ENCODE data around the gene TLDC2.
"Not testable (repeated sequence)": the region's sequence is repeated elsewhere in the genome, so short reads cannot be mapped to it uniquely, and the experiment has no call there.

The TLDC2 gene

GRCh38 chr20:36875702-36876472 lies at the start of gene TLDC2:
TLDC2 (plus strand) TSS chr20:36876138; CDS start chr20:36876175, 37 bp downstream.
- in situ Hi-C loops (cut with HindIII; ENCODE audit: low pct_ligation_motif_present, low pct_unique_long_range_greater_than_20kb, low sequenced_read_pairs) = no loop called here
- no peak for DNase-seq

- in situ Hi-C loops (cut with HindIII; ENCODE audit: low pct_ligation_motif_present, low pct_unique_long_range_greater_than_20kb, low sequenced_read_pairs) = no loop called here
- no peak for DNase-seq
Measured at GRCh38 chr20:36826554-36827244, 49.2 kb upstream of the TLDC2 start.

GRCh38 chr20:36827541-36828279 lies 48.2 kb upstream of the TLDC2 start:
- in situ Hi-C loops (cut with HindIII; ENCODE audit: low pct_ligation_motif_present, low pct_unique_long_range_greater_than_20kb, low sequenced_read_pairs) = no loop called here
- no peak for DNase-seq

GRCh38 chr20:36830791-36831691 lies 44.9 kb upstream of the TLDC2 start:
- in situ Hi-C loops (cut with HindIII; ENCODE audit: low pct_ligation_motif_present, low pct_unique_long_range_greater_than_20kb, low sequenced_read_pairs) = no loop called here
- no peak for DNase-seq

- DNase-seq = no peak
- in situ Hi-C loops (cut with HindIII; ENCODE audit: low pct_ligation_motif_present, low pct_unique_long_range_greater_than_20kb, low sequenced_read_pairs) = no loop called here
Measured at GRCh38 chr20:36832791-36833190, 43.1 kb upstream of the TLDC2 start.

- in situ Hi-C loops (cut with HindIII; ENCODE audit: low pct_ligation_motif_present, low pct_unique_long_range_greater_than_20kb, low sequenced_read_pairs) = no loop called here
- DNase-seq = no peak
Measured at GRCh38 chr20:36833275-36834020, 42.5 kb upstream of the TLDC2 start.

GRCh38 chr20:36835025-36835424 lies 40.9 kb upstream of the TLDC2 start:
- no peak for DNase-seq
- in situ Hi-C loops (cut with HindIII; ENCODE audit: low pct_ligation_motif_present, low pct_unique_long_range_greater_than_20kb, low sequenced_read_pairs) = no loop called here

DNA sequence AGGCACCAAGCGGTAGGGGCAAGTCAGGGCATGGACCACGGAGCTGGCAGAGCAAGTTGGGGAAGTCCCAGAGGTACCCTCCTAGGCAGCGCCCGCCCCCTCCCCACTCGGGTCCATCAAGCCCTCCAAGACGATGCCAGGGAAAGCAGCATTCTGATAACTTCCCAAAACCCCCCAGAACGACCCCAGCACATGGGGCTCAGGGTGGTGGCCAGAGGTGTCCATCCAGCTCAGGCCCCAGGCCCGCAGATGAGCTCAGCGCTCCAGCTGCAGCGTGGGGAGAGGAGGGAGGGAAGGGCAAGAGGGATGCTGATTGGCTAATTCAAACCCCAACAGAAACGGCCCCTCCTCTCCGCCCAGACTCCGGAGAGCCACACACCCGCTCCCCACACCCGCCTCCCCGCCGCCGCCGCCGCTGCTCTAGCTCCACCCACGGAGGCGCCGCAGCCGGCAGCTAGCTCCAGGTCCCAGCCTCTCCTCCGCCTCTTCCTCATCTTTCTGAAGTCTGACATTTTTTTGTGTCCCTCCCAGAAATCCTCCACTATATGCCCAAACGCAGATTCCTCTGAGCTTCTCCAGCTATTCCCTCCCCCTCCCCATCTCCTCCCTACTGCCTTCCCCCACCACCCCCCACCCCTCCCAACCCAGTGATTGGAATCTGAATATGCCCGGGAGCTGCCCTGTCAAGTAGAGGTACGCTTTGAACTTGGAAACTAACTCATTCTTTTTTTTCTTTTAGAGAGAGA lies 40.3 kb upstream of the TLDC2 start:
- in situ Hi-C loops (cut with HindIII; ENCODE audit: low pct_ligation_motif_present, low pct_unique_long_range_greater_than_20kb, low sequenced_read_pairs) = no loop called here
- peak; percentile 91 for DNase-seq

DNA sequence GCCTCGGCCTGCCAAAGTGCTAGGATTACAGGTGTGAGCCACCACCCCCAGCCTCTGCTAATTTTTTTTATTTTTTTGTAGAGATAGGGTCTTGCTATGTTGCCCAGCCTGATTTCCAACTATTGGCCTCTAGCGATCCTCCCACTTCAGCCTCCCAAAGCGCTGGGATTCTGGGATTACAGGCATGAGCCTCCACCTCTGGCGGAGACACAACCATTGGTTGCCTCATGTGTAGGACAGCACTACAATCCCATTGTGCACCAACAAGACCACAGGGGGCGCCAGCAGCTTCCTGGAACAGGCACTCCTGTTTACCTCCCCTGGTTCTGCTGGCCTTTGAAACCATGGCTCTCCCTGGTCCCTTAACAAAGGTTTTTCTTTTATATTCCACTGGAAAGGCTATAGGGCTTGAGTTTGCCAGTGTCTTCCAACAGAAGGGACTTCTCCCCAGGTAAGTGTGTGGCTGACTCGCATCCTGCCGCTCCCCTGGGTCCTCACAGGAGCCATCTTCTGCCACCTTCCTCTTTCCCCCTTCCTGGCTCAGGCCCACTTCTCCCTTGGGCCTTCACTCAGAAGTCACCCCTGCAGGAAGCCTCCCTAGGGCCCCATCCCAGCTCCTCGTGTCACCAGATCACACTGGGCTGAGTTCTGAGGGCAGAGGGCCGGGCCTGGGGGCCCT lies 39.2 kb upstream of the TLDC2 start:
- DNase-seq = peak; percentile 74
- in situ Hi-C loops (cut with HindIII; ENCODE audit: low pct_ligation_motif_present, low pct_unique_long_range_greater_than_20kb, low sequenced_read_pairs) = no loop called here

DNA sequence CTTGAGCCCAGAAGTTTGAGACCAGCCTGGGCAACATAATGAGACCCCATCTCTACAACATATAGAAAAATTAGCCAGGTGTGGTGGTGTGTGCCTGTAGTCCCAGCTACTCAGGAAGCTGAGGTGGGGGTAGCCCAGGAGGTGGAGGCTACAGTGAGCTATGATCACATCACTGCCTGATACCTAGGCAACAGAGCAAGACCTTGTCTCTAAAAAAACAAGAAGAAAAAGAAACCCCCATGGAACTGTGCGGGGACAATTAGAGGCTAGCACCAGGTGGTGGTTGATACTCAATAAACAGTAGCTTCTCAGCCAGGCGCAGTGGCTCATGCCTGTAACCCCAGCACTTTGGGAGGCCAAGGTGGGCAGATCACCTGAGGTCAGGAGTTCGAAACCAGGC lies 37.6 kb upstream of the TLDC2 start:
- DNase-seq; in situ Hi-C loops (cut with HindIII; ENCODE audit: low pct_ligation_motif_present, low pct_unique_long_range_greater_than_20kb, low sequenced_read_pairs): not testable (repeated sequence)

DNA sequence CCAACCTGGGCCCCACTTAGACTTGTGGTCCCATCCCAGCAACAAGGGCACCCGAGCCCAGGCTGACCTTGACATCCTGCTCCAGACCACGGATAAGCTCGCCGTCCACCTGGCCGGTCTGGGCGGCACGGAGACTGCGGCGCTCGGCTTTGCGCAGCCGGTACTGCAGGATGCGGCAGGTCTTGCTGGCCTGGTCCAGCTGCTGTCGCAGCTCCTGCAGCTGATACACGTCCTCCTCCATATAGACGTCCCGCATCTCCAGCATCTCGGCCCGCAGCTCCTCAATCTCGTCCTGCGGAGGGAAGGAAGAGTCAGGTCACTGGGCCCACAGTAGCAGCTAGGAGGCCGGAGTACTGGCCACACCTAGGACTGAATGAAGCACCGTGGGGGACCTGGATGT lies 36.8 kb upstream of the TLDC2 start:
- in situ Hi-C loops (cut with HindIII; ENCODE audit: low pct_ligation_motif_present, low pct_unique_long_range_greater_than_20kb, low sequenced_read_pairs) = no loop called here
- no peak for DNase-seq

DNA sequence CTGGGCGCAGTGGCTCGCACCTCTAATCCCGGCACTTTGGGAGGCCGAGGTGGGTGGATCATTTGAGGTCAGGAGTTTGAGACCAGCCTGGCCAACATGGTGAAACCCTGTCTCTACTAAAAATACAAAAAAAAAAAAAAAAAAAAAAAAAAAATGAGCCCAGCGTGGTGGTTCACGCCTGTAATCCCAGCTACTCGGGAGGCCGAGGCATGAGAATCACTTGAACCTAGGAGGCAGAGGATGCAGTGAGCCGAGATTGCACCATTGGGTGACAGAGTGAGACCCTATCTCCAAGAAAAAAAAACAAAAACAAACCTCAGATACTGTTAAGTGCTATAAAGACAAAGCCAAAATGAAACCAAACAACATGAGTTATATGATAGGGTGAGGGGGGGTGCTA lies 34.9 kb upstream of the TLDC2 start:
- DNase-seq; in situ Hi-C loops (cut with HindIII; ENCODE audit: low pct_ligation_motif_present, low pct_unique_long_range_greater_than_20kb, low sequenced_read_pairs): not testable (repeated sequence)

- DNase-seq = no peak
- in situ Hi-C loops (cut with HindIII; ENCODE audit: low pct_ligation_motif_present, low pct_unique_long_range_greater_than_20kb, low sequenced_read_pairs) = no loop called here
Measured at GRCh38 chr20:36845288-36845971, 30.5 kb upstream of the TLDC2 start.

- no peak for DNase-seq
- in situ Hi-C loops (cut with HindIII; ENCODE audit: low pct_ligation_motif_present, low pct_unique_long_range_greater_than_20kb, low sequenced_read_pairs) = no loop called here
Measured at GRCh38 chr20:36847009-36847709, 28.8 kb upstream of the TLDC2 start.

DNA sequence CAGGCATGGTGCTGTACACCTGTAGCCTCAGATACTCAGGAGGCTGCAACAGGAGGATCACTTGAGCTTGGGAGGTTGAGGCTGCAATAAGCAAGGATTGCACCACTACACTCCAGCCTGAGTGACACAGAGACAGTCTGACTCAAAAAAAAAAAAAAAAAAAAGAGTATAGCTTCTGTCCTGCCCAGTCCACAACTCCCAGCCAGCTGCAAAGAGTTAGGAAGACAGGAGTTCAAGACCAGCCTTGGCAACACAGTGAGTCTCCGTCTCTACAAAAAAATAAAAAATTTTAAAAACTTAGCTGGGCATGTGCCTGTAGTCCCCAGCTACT lies 28.3 kb upstream of the TLDC2 start:
- in situ Hi-C loops (cut with HindIII; ENCODE audit: low pct_ligation_motif_present, low pct_unique_long_range_greater_than_20kb, low sequenced_read_pairs) = no loop called here
- no peak for DNase-seq

Measured in ACHN (cell line).